Astrocyte of the spinal cord (primary cell): ENCODE results near the gene DPP4.

ENCODE experiments used
- DNase-seq: peaks from one replicate; pipeline ENCODE4 v3.0.0; 2011; ENCODE audit warnings: low read depth, low spot score
- H3K4me3 ChIP-seq: 2 replicates; pipeline ENCODE4 v1.5.1; 2011; ENCODE audit warnings: low read depth, mild to moderate bottlenecking, low read length, moderate library complexity
- CTCF ChIP-seq: IDR thresholded peaks from 2 replicates; pipeline ENCODE4 v1.5.1; 2012; ENCODE audit warnings: low read depth, mild to moderate bottlenecking, low read length, inconsistent platforms
- in situ Hi-C: cut with HindIII; loops from 2 replicates; pipeline ENCODE4 v1.10.0; 2017; ENCODE audit warnings: low sequenced_read_pairs

DPP4 gene

GRCh38 chr2:162062559-162062958, 11.5 kb downstream of the DPP4 start:
- TF ChIP-seq CTCF, result no peak
- in situ Hi-C loops, result no loop called here
- no peak for DNase-seq
- no peak overlapping the region for H3K4me3 ChIP-seq

- TF ChIP-seq CTCF, result no peak
- in situ Hi-C loops, result no loop called here
- DNase-seq, result no peak
- H3K4me3 ChIP-seq, result no peak overlapping the region
Observed at GRCh38 chr2:162061021-162061420, 13.0 kb downstream of the DPP4 start.

- no peak for TF ChIP-seq CTCF
- H3K4me3 ChIP-seq, result no peak overlapping the region
- in situ Hi-C loops, result no loop called here
- DNase-seq, result no peak
Observed at GRCh38 chr2:162060532-162060931, 13.5 kb downstream of the DPP4 start.

- no peak for TF ChIP-seq CTCF
- no peak for DNase-seq
- H3K4me3 ChIP-seq, result no peak overlapping the region
- in situ Hi-C loops, result no loop called here
Observed at GRCh38 chr2:162058973-162059668, 14.9 kb downstream of the DPP4 start.

- TF ChIP-seq CTCF, result no peak
- no peak overlapping the region for H3K4me3 ChIP-seq
- no peak for DNase-seq
- in situ Hi-C loops, result no loop called here
Observed at GRCh38 chr2:162057426-162057825, 16.6 kb downstream of the DPP4 start.

GRCh38 chr2:162056796-162057399, 17.1 kb downstream of the DPP4 start:
- no peak for TF ChIP-seq CTCF
- DNase-seq, result no peak
- in situ Hi-C loops, result no loop called here

GRCh38 chr2:162053808-162054155, 20.2 kb downstream of the DPP4 start:
- H3K4me3 ChIP-seq, result no peak overlapping the region
- no peak for TF ChIP-seq CTCF
- no peak for DNase-seq
- in situ Hi-C loops, result no loop called here

More at GRCh38 chr2:162056796-162057399, 17.1 kb downstream of the DPP4 start:
- H3K4me3 ChIP-seq, result no peak overlapping the region
